NB4 (cell line): Measurements from ENCODE around the gene POLQ.
"Not testable (repeated sequence)": the region's sequence is repeated elsewhere in the genome, so short reads cannot be mapped to it uniquely, and the experiment has no call there.

ENCODE experiments used
- DNase-seq: peaks from one replicate; pipeline ENCODE4 v3.0.0; 2010; ENCODE audit warnings: low read depth
- H3K4me3 ChIP-seq: one replicate; pipeline ENCODE4 v1.5.1; 2011; ENCODE audit warnings: mild to moderate bottlenecking, low read depth, low read length, moderate library complexity
- MAX ChIP-seq: IDR thresholded peaks from 2 replicates; pipeline ENCODE4 v1.6.1; 2011; ENCODE audit warnings: low read depth, low read length
- MYC ChIP-seq: IDR thresholded peaks from 2 replicates; pipeline ENCODE4 v1.6.1; 2011; ENCODE audit warnings: low read depth, low read length
- POLR2A ChIP-seq: IDR thresholded peaks from 2 replicates; pipeline ENCODE4 v1.6.1; 2011; ENCODE audit warnings: mild to moderate bottlenecking; ENCODE audit not compliant: insufficient read length; ENCODE audit errors: extremely low read depth
- TF ChIP-seq, protein P1 (sequence below): IDR thresholded peaks from one replicate; pipeline ENCODE4 v1.5.1; 2012; ENCODE audit warnings: low read depth, low read length

Gene POLQ

DNA sequence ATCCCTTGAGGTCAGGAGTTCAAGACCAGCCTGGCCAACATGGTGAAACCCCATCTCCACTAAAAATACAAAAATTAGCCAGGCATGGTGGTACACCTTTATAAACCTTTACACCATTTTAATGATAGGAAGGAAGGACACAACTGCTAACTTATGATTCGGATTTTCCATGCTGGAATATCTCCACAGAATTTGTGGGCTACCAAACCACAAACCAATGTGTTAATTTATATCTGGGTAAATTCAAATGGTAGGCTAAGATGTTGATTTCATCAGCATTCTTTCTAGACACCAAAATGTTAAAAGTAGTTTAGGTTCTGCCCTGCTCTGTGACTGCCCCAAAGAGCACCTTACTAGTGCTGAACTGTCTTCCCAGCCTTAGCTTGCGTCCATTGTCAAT lies 72.8 kb downstream of the POLQ start:
- DNase-seq, result no peak
- TF ChIP-seq MAX (no peak), MYC (no peak), POLR2A (no peak)
- TF ChIP-seq, protein P1, sequence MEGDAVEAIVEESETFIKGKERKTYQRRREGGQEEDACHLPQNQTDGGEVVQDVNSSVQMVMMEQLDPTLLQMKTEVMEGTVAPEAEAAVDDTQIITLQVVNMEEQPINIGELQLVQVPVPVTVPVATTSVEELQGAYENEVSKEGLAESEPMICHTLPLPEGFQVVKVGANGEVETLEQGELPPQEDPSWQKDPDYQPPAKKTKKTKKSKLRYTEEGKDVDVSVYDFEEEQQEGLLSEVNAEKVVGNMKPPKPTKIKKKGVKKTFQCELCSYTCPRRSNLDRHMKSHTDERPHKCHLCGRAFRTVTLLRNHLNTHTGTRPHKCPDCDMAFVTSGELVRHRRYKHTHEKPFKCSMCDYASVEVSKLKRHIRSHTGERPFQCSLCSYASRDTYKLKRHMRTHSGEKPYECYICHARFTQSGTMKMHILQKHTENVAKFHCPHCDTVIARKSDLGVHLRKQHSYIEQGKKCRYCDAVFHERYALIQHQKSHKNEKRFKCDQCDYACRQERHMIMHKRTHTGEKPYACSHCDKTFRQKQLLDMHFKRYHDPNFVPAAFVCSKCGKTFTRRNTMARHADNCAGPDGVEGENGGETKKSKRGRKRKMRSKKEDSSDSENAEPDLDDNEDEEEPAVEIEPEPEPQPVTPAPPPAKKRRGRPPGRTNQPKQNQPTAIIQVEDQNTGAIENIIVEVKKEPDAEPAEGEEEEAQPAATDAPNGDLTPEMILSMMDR, result no peak
- H3K4me3 ChIP-seq, result no peak overlapping the region

DNA sequence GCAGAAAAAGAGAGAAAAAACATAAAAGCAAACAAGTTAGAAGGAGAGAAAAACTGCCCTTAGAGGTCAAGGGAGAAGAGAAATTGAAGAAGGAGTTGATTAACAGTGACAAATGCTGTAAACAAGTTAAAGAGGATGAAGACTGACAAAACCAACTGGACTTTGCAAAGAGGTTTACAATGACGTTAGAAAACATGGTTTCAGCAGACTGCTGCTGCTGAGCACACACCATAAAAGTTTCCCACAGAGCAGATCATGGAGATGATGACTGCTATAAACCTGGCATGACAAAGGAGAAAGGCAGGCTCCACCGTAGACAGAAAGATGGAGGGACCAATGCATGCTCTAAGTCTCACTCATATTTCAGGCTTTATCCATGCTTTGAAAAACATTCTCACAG lies 78.7 kb downstream of the POLQ start:
- no peak for DNase-seq
- H3K4me3 ChIP-seq, result no peak overlapping the region
- TF ChIP-seq MAX (no peak), POLR2A (no peak), MYC (no peak)
- TF ChIP-seq, protein P1, result no peak

- TF ChIP-seq, protein P1, result no peak
- no peak for TF ChIP-seq MAX
- no peak for TF ChIP-seq POLR2A
- TF ChIP-seq MYC, result no peak
- DNase-seq, result no peak
- no peak overlapping the region for H3K4me3 ChIP-seq
These were observed 82.0 kb downstream of the POLQ start for GRCh38 chr3:121463745-121464144.

DNA sequence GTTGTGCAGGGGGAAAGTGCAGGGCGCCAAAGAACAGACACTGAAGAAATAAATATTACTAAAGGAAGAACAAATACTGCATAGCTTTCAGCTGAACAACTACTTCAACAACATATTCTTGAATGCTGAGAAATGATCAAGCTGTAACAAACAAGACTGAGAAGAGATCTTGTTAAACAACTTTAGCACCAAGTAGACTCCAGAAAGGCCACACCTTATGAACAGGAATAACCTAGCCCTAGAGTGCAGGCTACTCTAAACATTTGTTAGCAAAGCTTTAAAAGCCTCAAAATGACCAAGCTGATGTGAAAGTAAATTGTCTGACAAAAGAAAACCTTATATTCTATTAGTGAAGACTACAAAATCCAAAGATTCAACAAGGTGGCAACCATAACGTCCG lies 83.2 kb downstream of the POLQ start:
- H3K4me3 ChIP-seq, result no peak overlapping the region
- no peak for TF ChIP-seq POLR2A
- no peak for TF ChIP-seq MAX
- DNase-seq, result no peak

GRCh38 chr3:121451752-121452151 lies 94.0 kb downstream of the POLQ start:
- not testable (repeated sequence) for H3K4me3 ChIP-seq, DNase-seq

DNA sequence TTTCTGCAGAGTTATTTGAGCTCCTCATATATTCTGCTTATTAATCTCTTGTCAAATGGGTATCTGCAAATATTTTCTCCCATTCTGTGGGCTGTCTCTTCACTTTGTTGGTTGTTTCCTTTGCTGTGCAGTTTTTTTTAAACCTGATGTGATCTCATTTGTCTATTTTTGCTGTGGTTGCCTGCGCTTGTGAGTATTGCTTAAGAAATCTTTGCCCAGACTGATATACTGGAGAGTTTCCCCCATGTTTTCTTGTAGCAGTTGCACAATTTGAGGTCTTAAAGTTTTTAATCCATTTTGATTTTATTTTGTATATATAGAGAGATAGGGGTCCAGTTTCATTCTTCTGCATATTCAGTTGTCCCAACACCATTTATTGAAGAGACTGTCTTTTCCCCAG lies 102.3 kb downstream of the POLQ start:
- no peak for TF ChIP-seq MYC
- TF ChIP-seq, protein P1, result no peak
- no peak for TF ChIP-seq POLR2A
- no peak for TF ChIP-seq MAX
- no peak for DNase-seq
- no peak overlapping the region for H3K4me3 ChIP-seq

DNA sequence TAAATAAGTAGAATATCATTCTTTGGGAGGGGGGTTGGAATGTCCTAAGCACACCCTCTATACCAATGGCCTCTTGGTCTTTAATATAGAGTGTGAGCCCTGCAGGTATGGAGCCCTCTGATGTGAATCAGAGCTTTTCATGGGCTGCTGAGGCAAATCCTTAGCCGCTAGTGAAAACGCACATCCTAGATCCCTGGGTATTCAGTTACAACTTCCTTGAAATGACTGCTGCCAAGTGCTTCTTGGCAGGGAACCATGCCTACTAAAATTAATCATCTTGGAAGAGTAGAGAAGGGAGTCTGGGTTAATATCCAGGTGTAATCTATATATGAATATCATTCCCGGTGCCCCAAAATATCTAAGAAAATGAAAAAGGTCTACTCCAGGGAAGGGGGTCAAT lies 109.1 kb downstream of the POLQ start:
- H3K4me3 ChIP-seq, result no peak overlapping the region
- TF ChIP-seq, protein P1, result no peak
- no peak for TF ChIP-seq MAX
- TF ChIP-seq MYC, result no peak
- TF ChIP-seq POLR2A, result no peak
- DNase-seq, result no peak
